Hepatocyte (in vitro differentiated cells): ENCODE data around the gene GCG. TPM values are rescaled to one million over a fixed set of nuclear protein-coding genes. Genes with fewer than 3 reads are reported as not detected.
A peak's percentile ranks its signal among the peaks of the same experiment; 100 is the strongest.

Experiments used
- DNase-seq: peaks from one replicate; pipeline ENCODE4 v3.0.0-alpha.2; 2016; ENCODE audit warnings: low spot score
- H2AFZ ChIP-seq: fragments of 200-600 bp; sonication (generic); 2 replicates; pipeline ENCODE4 v1.6.0; 2016; ENCODE audit warnings: antibody characterized with exemption, mild to moderate bottlenecking
- H3K27ac ChIP-seq: fragments of 200-600 bp; sonication (generic); 2 replicates; pipeline ENCODE4 v1.5.1; 2016; ENCODE audit warnings: mild to moderate bottlenecking
- H3K27me3 ChIP-seq: fragments of 200-600 bp; sonication (generic); 2 replicates; pipeline ENCODE4 v1.6.1; 2016
- H3K36me3 ChIP-seq: fragments of 200-600 bp; sonication (generic); replicated peaks from 2 replicates; pipeline ENCODE4 v1.5.1; 2016; ENCODE audit warnings: low read depth; ENCODE audit not compliant: insufficient read depth
- H3K4me1 ChIP-seq: fragments of 200-600 bp; sonication (generic); 2 replicates; pipeline ENCODE4 v1.5.1; 2016; ENCODE audit warnings: mild to moderate bottlenecking, moderate library complexity; ENCODE audit not compliant: insufficient read depth
- H3K4me2 ChIP-seq: fragments of 200-600 bp; sonication (generic); 2 replicates; pipeline ENCODE4 v1.6.0; 2016
- H3K4me3 ChIP-seq: fragments of 200-600 bp; sonication (generic); 2 replicates; pipeline ENCODE4 v1.5.1; 2016; ENCODE audit warnings: mild to moderate bottlenecking
- H3K79me2 ChIP-seq: fragments of 200-600 bp; sonication (generic); 2 replicates; pipeline ENCODE4 v1.6.0; 2017; ENCODE audit warnings: mild to moderate bottlenecking
- H3K9me2 ChIP-seq: fragments of 200-600 bp; sonication (generic); replicated peaks from 2 replicates; pipeline ENCODE4 v1.6.0; 2017; ENCODE audit warnings: mild to moderate bottlenecking; ENCODE audit not compliant: insufficient read depth
- H3K9me3 ChIP-seq: fragments of 200-600 bp; sonication (generic); 2 replicates; pipeline ENCODE4 v1.5.1; 2016; ENCODE audit warnings: low read depth, mild to moderate bottlenecking
- H4K20me1 ChIP-seq: fragments of 200-600 bp; sonication (generic); 2 replicates; pipeline ENCODE4 v1.6.0; 2016; ENCODE audit warnings: mild to moderate bottlenecking; ENCODE audit not compliant: insufficient read depth, poor library complexity, severe bottlenecking
- CTCF ChIP-seq: fragments of 200-600 bp; sonication (generic); IDR thresholded peaks from 2 replicates; pipeline ENCODE4 v1.5.1; 2016; ENCODE audit warnings: antibody characterized with exemption, mild to moderate bottlenecking; ENCODE audit not compliant: poor library complexity
- EZH2 ChIP-seq: fragments of 200-600 bp; sonication (generic); IDR thresholded peaks from 2 replicates; pipeline ENCODE4 v1.6.1; 2016; ENCODE audit warnings: antibody characterized with exemption, mild to moderate bottlenecking, borderline replicate concordance
- EZH2phosphoT487 ChIP-seq: fragments of 200-600 bp; sonication (generic); IDR thresholded peaks from one replicate; pipeline ENCODE4 v1.6.1; 2018; ENCODE audit warnings: antibody characterized with exemption, mild to moderate bottlenecking, low read depth, moderate library complexity; ENCODE audit not compliant: unreplicated experiment, severe bottlenecking
- WGBS: methylation state at CpG from one replicate; pipeline ENCODE4 v1.1.6; 2016; ENCODE audit warnings: low lambda C conversion rate; ENCODE audit errors: missing lambda C conversion rate; 5-methylcytosine and 5-hydroxymethylcytosine counted together
- polyA plus RNA-seq: library from polyadenylated mRNA; unstranded; fragments of >200 nt; fragmentation: Nextera tagmentation; extraction: Ambion mirVana; gene quantifications from 2 replicates; pipeline ENCODE4 v1.2.1, GENCODE V29; 2016
- total RNA-seq: library from RNA; depleted of rRNA; stranded (reverse); fragments of >200 nt; gene quantifications from 2 replicates; pipeline ENCODE4 v1.2.3, GENCODE V29; 2014

GCG gene
- total and polyA plus RNA-seq, 2 experiments from 2014 or later = 19.8 to 100 TPM

DNA sequence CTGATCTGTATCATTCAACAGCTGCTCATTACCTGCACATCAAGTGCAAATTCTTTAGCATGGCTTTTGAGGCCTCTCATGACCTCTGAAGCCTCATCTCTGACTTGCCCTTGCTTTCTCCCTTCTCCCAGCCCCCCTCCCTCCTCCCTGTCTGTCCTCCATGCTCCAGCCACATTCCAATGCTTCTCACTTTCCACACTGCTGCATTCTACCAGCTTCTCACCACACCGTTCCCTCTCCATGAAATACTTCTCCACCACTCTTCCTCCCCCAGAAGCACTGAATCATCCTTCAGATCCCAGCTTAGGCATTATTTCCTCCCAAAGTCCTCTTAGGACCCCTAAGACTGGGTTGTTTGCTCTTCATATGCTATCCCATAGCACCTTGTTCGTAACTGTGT, 26.9 kb downstream of the GCG start:
- H3K27me3 ChIP-seq = no peaks in the 10 kb centered on the region
- no peaks in the 10 kb centered on the region for H3K9me3 ChIP-seq
- H4K20me1 ChIP-seq = no peaks in the 10 kb centered on the region
- no peaks in the 10 kb centered on the region for H3K36me3 ChIP-seq
- no peak for DNase-seq
- TF ChIP-seq EZH2phosphoT487 (no peak), CTCF (no peak), EZH2 (no peak)
- H3K4me1 ChIP-seq = no peaks in the 10 kb centered on the region
- no peak overlapping the region for H3K27ac ChIP-seq
- no peak overlapping the region for H2AFZ ChIP-seq
- no peak overlapping the region for H3K4me3 ChIP-seq
- H3K9me2 ChIP-seq = no peaks in the 10 kb centered on the region
- 73% methylated on average over 2 of the region's 2 CpGs for WGBS
- no peaks in the 10 kb centered on the region for H3K79me2 ChIP-seq
- H3K4me2 ChIP-seq = no peak overlapping the region

GRCh38 chr2:162123806-162124758, 28.0 kb downstream of the GCG start:
- H3K4me3 ChIP-seq = no peak overlapping the region
- no peaks in the 10 kb centered on the region for H4K20me1 ChIP-seq
- H3K4me2 ChIP-seq = no peak overlapping the region
- no peaks in the 10 kb centered on the region for H3K9me3 ChIP-seq
- no peak overlapping the region for H3K27ac ChIP-seq
- no peaks in the 10 kb centered on the region for H3K9me2 ChIP-seq
- WGBS = 33% methylated on average over 9 of the region's 9 CpGs
- no peaks in the 10 kb centered on the region for H3K27me3 ChIP-seq
- no peaks in the 10 kb centered on the region for H3K36me3 ChIP-seq
- no peaks in the 10 kb centered on the region for H3K79me2 ChIP-seq
- TF ChIP-seq EZH2phosphoT487 = no peak
- peak; percentile 88 for TF ChIP-seq CTCF
- DNase-seq = peak; percentile 79
- no peaks in the 10 kb centered on the region for H3K4me1 ChIP-seq
- no peak overlapping the region for H2AFZ ChIP-seq

GRCh38 chr2:162118166-162119031, 33.6 kb downstream of the GCG start:
- no peak for DNase-seq
- Histone ChIP-seq H3K79me2 (no peaks in the 10 kb centered on the region), H3K36me3 (no peaks in the 10 kb centered on the region), H3K4me2 (no peak overlapping the region), H3K27me3 (no peaks in the 10 kb centered on the region), H3K4me3 (no peak overlapping the region), H4K20me1 (no peaks in the 10 kb centered on the region), H3K9me3 (no peaks in the 10 kb centered on the region), H3K27ac (no peak overlapping the region), H3K9me2 (no peaks in the 10 kb centered on the region), H2AFZ (no peak overlapping the region), H3K4me1 (peaks cover 2% of the 10 kb centered on the region)
- TF ChIP-seq CTCF = no peak
- no peak for TF ChIP-seq EZH2
- WGBS = 92% methylated on average over 7 of the region's 7 CpGs
